ENCODE results near the gene SLC6A11. TPM values are rescaled to one million over a fixed set of nuclear protein-coding genes. Genes with fewer than 3 reads are reported as not detected.

The SLC6A11 gene
- total RNA-seq, 1 experiment from 2014 or later, result not detected

GRCh38 chr3:10792208-10792607 is 23.8 kb upstream of the SLC6A11 start:
- Mint-ChIP-seq H3K9me3 (ENCODE audit: low read depth, unreplicated experiment) (no peaks in the 10 kb centered on the region), H3K4me3 (ENCODE audit: low read depth, unreplicated experiment) (no peak overlapping the region), H3K27me3 (ENCODE audit: unreplicated experiment) (peaks cover 79% of the 10 kb centered on the region), H3K4me1 (ENCODE audit: low read depth, unreplicated experiment) (no peaks in the 10 kb centered on the region), H3K36me3 (ENCODE audit: insufficient read depth, unreplicated experiment) (no peaks in the 10 kb centered on the region), H3K27ac (ENCODE audit: unreplicated experiment) (no peak overlapping the region)
- BruUV-seq (replicated peaks), result no TSS peak
- no peak for DNase-seq
- intact Hi-C loops (cut with micrococcal nuclease; ENCODE audit: unreplicated experiment), result no loop called here
- TF ChIP-seq, protein P1, sequence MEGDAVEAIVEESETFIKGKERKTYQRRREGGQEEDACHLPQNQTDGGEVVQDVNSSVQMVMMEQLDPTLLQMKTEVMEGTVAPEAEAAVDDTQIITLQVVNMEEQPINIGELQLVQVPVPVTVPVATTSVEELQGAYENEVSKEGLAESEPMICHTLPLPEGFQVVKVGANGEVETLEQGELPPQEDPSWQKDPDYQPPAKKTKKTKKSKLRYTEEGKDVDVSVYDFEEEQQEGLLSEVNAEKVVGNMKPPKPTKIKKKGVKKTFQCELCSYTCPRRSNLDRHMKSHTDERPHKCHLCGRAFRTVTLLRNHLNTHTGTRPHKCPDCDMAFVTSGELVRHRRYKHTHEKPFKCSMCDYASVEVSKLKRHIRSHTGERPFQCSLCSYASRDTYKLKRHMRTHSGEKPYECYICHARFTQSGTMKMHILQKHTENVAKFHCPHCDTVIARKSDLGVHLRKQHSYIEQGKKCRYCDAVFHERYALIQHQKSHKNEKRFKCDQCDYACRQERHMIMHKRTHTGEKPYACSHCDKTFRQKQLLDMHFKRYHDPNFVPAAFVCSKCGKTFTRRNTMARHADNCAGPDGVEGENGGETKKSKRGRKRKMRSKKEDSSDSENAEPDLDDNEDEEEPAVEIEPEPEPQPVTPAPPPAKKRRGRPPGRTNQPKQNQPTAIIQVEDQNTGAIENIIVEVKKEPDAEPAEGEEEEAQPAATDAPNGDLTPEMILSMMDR (IDR thresholded peaks at IDR 0.05; ENCODE audit: unreplicated experiment), result no peak
- CTCF ChIA-PET, result interaction anchor here (0.6 kb wide), 1 partner anchor 189 kb away, joined by 4 read pairs; no protein-coding TSS in a partner anchor

GRCh38 chr3:10798600-10799367 is 17.2 kb upstream of the SLC6A11 start:
- TF ChIP-seq, protein P1 (IDR thresholded peaks at IDR 0.05; ENCODE audit: unreplicated experiment), result no peak
- intact Hi-C loops (cut with micrococcal nuclease; ENCODE audit: unreplicated experiment), result no loop called here
- Mint-ChIP-seq H3K27me3 (ENCODE audit: unreplicated experiment) (peaks cover 51% of the 10 kb centered on the region), H3K4me1 (ENCODE audit: low read depth, unreplicated experiment) (peaks cover 2% of the 10 kb centered on the region), H3K36me3 (ENCODE audit: insufficient read depth, unreplicated experiment) (no peaks in the 10 kb centered on the region), H3K27ac (ENCODE audit: unreplicated experiment) (no peak overlapping the region), H3K4me3 (ENCODE audit: low read depth, unreplicated experiment) (no peak overlapping the region), H3K9me3 (ENCODE audit: low read depth, unreplicated experiment) (no peaks in the 10 kb centered on the region)
- BruUV-seq (replicated peaks), result no TSS peak
- DNase-seq, result no peak
- CTCF ChIA-PET, result no interaction called here

GRCh38 chr3:10804183-10804648 is 11.8 kb upstream of the SLC6A11 start:
- H3K9me3 Mint-ChIP-seq (ENCODE audit: low read depth, unreplicated experiment), result no peaks in the 10 kb centered on the region
- CTCF ChIA-PET, result no interaction called here
- no peak overlapping the region for H3K27ac Mint-ChIP-seq (ENCODE audit: unreplicated experiment)
- intact Hi-C loops (cut with micrococcal nuclease; ENCODE audit: unreplicated experiment), result no loop called here
- no TSS peak for BruUV-seq (replicated peaks)
- TF ChIP-seq, protein P1 (IDR thresholded peaks at IDR 0.05; ENCODE audit: unreplicated experiment), result no peak
- peaks cover 49% of the 10 kb centered on the region for H3K27me3 Mint-ChIP-seq (ENCODE audit: unreplicated experiment)
- H3K36me3 Mint-ChIP-seq (ENCODE audit: insufficient read depth, unreplicated experiment), result no peaks in the 10 kb centered on the region
- H3K4me1 Mint-ChIP-seq (ENCODE audit: low read depth, unreplicated experiment), result peaks cover 12% of the 10 kb centered on the region
- DNase-seq, result peak; percentile 46
- no peak overlapping the region for H3K4me3 Mint-ChIP-seq (ENCODE audit: low read depth, unreplicated experiment)

DNA sequence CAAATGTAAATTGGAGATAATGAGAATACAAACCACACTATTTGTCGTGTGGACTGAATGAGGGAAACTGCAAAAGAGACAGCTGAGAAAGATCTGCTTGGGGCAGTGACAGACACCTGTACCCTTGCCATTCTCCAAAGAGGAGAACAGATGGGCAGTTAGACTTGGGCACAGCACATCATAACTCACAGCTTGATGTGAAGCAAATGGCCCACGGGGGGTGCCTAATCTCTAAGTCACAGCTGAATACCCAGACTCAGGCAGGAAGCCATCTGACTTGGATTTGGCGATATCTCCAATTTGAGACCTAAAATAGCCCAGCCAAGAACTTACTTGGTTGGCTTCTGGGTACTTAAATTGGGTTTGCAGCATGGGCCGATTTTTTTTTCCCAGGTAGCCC is 10.0 kb upstream of the SLC6A11 start:
- no peak for DNase-seq
- Mint-ChIP-seq H3K27me3 (ENCODE audit: unreplicated experiment) (peaks cover 66% of the 10 kb centered on the region), H3K4me3 (ENCODE audit: low read depth, unreplicated experiment) (no peak overlapping the region), H3K36me3 (ENCODE audit: insufficient read depth, unreplicated experiment) (no peaks in the 10 kb centered on the region), H3K4me1 (ENCODE audit: low read depth, unreplicated experiment) (peaks cover 12% of the 10 kb centered on the region), H3K27ac (ENCODE audit: unreplicated experiment) (no peak overlapping the region), H3K9me3 (ENCODE audit: low read depth, unreplicated experiment) (no peaks in the 10 kb centered on the region)
- CTCF ChIA-PET, result no interaction called here
- TF ChIP-seq, protein P1 (IDR thresholded peaks at IDR 0.05; ENCODE audit: unreplicated experiment), result no peak
- no TSS peak for BruUV-seq (replicated peaks)
- intact Hi-C loops (cut with micrococcal nuclease; ENCODE audit: unreplicated experiment), result no loop called here

Measured in Calu3 (cell line).